ENCODE data around the gene SH3GL1.
"Not testable (repeated sequence)": the region's sequence is repeated elsewhere in the genome, so short reads cannot be mapped to it uniquely, and the experiment has no call there.

Gene SH3GL1

DNA sequence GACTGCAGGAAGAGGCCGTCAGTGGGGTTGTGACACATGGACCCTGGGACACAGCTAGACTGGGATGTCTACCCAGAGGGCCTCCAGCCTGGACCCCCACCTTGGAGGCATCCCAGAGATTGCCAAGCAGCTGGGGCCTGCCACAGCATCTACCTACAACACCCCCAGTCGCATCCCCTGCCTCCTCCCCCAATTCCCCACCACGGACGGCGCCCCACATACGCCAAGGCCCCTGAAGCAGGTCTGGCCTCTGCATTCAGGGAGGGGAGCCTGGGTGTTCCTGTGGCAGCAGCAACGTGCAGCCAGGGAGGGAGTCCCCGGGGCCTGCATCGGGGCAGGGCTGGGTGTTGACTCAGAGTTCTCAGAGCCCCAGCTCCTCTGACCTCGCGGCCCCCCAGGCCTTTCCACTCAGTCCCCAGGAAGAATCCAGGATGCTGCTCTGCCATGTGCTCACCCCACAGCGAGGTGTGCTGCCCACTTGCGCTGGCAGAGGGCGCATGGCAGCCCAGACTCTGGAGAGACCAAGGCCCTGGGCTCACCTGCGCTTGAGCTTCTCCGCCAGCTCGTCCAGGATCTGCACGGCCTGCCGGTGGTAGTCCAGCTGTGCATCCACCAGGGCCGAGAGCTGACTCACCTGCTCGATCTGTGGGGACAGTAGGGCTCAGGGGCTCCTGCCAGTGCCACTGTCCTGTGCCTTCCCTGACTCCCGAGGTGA lies 37.4 kb downstream of the SH3GL1 start:
- no peak for DNase-seq

DNA sequence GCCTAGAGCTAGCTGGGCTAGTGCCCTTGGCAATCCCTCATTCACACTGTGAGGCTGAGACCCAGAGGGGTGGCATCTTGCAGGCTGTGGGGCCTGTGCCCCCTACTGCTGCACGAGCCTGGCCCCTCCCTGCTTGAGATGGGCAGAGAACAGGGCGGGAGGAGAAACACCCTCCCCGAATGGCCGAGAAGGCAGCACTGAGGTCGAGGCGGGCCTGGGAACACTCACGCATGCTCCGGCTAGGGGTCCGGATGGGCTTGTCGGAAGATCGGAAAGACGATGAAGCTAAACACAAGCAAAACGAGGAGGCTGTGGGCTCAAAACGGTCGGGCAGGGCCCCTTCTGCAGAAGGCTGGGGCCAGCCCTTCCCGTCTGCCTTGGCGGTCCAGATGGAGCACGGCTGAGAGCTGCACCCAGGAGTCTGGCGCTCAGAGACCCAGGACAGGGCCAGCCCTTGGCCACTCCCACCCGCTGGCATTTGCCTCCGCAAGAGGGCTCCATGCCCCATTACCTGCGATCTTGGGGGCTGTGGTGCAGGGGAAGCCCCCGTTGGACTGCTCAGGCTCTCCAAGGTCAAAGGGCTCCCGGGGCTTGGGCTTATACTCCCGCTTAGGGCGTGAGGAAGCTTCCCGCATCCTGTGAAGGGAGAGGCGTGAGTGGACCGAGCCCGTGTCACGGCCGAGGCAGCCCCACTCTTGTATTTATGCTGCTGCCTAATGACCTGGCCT lies 38.1 kb downstream of the SH3GL1 start:
- DNase-seq, result no peak

DNA sequence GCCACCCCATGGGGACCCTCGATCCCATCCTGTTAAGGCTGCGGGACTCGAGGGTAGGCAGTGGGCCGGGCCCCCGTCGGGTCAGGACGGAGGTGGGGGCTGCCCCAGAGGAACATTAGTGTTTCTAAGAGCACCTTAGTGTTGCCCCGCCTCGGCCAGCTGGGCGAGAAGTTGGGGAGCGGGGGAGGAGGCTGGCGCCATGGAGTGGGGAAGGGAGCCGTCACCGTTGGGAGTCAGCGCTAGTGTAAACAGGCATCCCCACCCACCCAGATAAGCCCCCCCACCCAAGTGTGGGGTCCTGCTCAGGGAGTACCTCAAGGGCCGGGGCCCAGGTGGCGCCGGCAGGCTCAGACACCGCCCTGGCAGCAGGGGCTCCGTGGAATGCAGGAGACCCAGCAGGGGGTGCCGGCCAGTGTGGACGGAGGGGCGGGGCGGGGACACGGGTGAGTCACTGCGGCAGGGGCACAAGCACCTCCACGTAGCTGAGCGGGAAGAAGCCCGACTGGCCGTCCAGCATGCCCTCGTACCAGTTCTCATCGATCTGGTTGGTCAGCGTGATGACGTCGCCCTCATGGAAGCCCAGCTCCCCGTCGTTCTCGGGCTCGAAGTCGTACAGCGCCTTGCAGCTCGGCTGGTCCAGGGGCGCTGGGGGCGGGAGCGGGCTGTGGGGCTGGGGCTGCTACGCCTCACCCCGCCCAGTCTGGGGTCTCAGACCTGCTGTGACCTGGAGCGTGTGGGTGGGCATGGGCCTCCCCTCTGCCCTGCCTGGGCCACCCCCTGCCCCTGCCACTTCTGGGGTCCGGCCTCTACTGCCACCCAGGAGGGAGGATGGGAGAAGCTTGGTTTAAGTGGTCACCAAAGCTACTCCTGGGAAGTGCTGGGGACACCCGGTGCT lies 38.9 kb downstream of the SH3GL1 start:
- no peak for DNase-seq

DNA sequence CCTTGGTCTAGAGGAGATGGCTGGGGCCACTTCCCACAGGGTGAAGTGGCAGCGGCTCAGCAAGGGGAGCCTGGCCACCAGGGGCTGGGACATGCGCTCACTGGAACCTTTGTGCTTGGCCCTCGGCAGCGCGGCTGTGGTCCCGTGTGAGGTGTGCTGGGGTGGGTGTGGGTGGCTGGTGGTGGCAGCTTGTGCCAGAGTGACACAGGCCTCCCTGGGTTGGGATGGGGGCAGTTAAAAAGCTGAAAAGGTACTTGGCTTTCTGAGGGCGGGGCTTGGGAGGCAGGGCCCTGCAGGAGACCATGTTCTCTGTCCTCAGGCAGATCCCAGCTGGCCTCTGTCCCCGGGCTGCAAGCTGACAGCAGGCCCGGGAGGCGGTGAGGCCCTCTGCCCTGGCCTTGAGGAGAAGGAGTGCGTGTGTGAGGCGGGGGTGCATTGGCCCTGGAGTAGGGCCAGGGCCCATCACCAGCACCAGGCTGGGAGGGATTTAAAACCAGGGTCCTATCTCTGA lies 39.7 kb downstream of the SH3GL1 start:
- no peak for DNase-seq

DNA sequence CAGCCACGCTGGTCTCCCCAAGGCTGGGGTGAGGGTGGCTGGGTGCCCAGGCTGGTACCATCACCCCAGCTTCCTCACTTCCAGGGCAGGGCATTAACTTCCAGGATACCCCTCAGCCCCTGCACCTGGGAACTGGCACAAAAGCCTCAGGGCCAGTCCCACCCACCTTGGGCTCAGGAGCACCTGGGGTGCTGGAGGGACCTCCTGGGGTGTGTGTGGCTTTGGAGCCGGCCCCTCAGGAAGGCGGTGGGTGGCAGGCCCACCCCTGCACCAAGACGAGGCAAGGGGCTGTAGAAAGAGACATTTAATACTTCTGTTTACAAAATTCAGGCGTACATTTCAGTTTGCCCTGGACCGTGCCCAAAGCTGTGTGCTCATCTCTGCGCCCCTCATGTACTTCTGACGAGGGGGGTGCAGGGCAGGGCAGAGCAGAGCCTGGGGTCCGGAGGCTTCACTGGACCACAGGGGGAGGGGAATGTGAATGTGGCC lies 40.2 kb downstream of the SH3GL1 start:
- DNase-seq, result no peak

DNA sequence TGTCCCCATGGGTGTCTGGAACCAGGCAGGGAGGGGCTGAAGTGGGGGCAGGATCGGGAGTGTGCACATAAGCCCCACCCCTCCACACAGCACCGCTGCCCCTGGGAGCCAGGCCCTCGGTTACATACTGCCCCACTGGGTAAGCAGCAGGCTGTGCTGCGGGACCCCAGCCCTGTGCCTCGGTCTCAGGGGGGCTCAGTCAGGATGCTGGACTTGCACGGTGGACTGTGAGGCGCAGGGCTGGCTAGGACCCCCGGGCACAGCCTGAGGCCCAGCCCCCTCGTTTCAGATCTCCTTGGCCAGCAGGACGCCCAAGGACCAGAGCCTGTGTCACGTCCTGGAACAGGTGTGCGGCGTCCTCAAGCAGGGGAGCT lies 40.7 kb downstream of the SH3GL1 start:
- DNase-seq, result no peak

DNA sequence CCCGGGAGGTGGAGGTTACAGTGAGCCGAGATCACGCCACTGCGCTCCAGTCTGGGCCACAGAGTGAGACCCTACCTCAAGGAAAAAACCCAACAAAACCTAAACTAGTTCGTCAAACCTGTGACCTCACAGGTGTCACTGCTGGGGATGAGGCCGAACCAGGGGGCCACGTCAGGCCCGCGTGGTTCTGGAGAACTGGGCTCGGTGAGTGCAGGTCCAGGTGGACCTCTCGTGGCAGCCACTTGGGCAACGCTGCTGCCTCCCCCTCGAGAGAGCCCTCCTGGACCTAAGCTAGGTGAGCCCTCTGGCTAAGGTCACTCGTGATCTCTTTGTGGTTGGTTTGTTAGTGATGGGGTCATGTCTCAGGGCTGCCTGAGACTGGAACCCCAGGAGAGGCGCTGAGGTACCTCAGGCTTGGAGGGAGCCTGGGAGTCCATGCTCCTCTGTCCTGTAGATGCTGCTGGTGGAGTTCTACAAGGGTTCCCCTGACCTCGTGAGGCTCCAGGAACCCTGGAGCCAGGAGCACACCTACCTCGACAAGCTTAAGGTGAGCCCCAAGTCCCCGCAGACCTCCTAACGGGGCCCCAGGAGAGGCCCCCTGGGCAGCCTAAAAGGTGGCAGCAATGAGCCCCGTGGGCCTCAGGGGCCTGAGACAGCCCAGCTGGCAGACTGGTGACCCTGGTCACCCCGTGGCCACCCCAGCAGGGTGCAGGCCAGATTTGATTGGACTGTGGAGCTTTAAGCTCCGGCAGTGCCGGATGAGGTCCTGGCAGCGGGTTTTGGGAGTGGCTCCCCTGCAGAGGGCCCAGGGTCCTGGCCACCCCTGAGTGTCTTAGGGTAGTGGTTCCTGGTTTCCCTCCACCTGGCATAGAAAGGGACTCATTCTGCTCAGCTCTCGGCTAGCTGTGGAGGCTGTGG lies 41.4 kb downstream of the SH3GL1 start:
- DNase-seq, result no peak

DNA sequence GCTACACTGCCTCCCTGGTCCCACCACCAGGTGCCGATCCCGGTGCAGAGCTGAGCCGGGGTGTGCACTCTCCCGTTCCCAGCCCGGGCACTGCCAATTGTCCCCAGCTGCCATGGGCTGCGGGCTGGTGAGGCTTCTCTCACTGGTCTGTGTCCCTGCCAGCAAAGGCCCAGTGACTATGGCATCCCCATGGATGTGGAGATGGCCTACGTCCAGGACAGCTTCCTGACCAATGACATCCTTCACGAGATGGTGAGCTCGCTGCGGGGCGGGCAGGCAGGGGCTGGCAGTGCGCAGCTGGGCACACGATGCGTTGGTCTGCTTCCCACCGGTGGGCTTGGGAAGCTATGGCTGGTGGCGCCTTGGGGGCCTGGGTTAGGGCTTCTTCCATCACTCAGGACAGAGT lies 42.4 kb downstream of the SH3GL1 start:
- no peak for DNase-seq

DNA sequence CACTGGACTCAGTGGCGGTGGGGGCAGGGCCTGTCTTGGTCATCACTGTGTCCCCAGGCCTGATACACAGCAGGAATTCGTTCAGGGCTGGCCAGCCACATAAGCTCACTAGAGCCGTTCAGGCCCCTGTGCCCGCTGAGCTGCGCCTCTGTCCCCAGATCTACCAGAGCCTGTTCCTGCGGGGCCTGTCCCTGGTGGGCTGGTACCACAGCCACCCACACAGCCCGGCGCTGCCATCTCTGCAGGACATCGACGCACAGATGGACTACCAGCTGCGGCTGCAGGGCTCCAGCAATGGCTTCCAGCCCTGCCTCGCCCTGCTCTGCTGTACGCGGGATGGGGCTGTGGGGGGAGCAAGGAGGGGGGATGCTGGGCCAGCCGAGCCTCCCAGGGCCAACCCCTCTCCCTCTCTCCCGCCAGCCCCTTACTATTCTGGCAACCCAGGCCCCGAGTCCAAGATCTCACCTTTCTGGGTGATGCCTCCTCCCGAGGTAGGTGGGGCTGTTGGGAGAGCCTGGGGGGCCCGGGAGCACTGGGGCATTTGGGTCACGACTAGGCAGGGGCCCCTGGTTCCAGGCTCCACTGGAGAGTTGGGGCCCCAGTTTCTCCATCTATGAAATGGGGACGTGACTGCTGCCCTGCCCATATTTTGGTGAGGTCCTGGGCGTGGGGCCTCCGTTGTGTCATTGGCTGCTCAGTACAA lies 43.1 kb downstream of the SH3GL1 start:
- DNase-seq, result no peak

DNA sequence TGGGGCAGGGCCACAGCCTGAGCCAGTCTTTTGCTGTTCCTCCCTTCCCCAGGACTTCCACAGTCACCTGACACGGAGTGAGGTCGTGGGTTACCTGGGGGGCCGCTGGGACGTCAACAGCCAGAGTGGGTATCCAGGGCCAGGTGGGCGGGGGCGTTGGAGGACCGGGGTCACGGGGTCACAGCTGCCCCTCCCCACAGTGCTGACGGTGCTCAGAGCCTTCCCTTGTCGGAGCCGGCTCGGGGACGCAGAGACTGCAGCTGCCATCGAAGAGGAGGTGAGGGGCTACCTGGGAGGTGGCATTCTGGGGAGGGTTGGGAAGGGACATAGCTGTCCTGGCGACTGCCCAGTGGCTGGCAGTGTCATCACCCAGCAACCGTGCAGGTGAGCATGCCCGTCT lies 45.5 kb downstream of the SH3GL1 start:
- no peak for DNase-seq

DNA sequence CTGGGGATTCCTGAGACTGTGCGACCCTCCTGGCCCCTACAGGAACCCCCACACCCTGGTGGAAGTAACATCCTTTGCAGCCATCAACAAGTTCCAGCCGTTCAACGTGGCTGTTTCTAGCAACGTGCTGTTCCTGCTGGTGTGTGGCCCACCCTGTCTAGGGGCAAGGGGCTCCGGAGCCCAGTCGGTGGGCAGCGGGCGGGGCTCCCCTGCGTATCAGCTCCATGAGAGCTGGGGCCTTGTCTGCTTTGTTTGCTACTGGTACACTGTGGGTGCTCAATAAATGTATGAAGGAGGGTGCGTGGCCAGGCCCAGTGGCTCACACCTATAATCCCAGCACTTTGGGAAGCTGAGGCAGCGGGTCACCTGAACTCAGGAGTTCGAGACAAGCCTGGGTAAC lies 46.1 kb downstream of the SH3GL1 start:
- no peak for DNase-seq

DNA sequence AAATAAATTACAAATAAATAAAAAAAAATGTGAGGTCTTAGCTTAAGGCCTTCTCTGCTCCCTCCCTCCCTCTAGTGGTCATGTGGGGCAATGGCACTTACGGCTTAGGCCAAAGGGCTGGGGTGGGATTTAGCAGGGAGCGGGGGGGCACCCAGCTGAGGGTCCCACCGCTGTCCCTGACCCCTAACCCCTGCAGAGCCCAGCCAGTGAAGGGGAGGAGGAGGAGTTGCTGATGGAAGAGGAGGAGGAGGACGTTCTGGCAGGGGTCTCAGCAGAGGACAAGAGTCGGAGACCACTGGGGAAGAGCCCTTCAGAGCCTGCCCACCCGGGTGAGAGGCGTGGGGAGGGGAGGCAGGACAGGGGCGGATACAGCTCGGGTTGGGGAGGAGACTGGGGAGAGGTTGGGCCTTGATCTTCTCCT lies 47.6 kb downstream of the SH3GL1 start:
- DNase-seq, result peak; percentile 83

DNA sequence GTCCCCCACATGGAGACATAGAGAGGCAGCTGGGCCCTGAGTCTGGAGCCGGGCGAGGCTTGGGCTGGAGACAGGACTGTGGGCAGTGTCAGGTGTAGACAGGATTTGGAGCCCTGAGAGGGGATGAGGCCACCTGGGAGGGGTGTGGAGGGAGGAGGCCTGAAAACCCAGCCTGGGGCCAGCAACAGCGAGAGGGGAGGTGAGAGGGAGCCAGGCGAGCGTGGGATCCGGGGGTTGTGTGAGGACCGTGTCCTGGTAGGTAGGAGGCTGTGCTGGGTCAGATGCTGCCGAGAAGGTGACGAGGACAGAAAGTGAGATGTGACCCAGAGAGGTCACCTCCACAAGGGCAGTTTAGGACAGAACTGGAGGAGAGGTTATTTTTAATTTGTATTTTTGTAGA lies 49.6 kb downstream of the SH3GL1 start:
- DNase-seq, result no peak

DNA sequence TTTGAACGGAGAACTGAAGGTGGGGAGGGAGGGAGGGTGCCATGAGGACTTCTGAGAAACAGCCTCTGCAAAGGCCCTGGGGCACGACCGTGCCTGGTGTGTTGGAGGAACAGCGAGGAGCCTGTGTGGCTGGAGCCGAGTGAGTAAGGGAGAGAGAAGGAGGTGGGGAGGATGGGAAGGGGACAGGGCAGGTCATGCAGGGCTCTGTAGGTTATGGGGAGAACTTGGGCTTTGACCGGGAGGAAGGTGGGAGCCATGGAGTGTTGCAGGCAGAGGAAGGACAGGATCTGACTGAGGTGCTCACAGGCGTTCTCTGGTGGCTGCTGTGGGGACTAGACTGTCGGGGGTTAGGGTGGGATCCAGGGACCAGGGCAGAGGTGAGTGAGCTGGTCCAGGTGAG lies 50.2 kb downstream of the SH3GL1 start:
- no peak for DNase-seq

DNA sequence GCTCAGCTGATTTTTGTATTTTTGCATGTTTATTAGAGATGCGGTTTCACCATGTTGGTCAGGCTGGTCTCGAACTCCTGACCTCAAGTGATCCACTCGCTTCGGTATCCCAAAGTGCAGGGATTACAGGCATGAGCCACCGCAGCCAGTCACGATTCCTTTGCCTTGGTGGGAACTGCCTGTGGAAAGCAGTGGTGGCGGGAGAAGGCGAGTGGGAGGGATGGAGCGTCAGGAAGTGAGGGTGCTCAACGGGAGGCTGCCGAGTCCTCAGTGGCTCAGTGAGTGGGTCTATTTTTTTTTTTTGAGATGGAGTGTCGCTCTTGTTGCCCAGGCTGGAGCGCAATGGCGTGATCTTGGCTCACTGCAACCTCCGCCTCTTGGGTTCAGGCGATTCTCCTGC lies 51.1 kb downstream of the SH3GL1 start:
- DNase-seq, result not testable (repeated sequence)

DNA sequence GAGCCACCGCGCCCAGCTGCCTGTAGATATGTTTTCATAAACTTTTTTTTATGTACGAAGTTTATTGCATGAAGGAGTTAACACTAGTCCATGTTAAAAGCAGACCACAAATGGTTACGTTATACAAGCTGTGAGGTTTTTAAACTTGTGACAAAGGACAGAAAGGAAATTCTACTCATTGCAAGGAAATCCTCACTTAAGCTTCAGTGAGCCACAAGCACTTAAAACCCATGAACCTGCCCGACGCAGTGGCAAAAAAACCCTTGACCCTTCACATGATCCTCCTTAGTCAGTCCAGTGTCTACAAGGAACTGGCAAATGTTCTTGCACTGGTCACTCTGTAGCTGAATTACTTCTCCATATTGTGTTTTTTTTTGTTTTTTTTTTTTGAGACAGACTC lies 52.8 kb downstream of the SH3GL1 start:
- DNase-seq, result no peak

DNA sequence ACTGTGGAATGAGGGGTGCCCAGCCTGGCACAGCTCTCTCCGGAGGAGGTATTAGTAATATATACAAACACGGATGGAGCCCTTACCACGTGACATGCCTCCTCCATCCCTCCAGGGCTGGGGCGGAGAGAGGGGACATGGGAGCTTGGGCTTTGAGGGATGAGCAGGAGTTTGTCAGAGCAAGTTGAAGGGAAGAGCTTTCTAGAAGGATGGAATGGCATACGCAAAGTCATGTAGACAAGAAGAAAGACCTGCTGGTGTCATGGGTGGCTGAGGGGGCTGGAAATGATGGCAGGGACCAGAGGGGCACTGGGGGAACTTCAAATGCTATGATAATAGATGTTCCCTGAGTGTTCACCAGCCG lies 54.3 kb downstream of the SH3GL1 start:
- no peak for DNase-seq

DNA sequence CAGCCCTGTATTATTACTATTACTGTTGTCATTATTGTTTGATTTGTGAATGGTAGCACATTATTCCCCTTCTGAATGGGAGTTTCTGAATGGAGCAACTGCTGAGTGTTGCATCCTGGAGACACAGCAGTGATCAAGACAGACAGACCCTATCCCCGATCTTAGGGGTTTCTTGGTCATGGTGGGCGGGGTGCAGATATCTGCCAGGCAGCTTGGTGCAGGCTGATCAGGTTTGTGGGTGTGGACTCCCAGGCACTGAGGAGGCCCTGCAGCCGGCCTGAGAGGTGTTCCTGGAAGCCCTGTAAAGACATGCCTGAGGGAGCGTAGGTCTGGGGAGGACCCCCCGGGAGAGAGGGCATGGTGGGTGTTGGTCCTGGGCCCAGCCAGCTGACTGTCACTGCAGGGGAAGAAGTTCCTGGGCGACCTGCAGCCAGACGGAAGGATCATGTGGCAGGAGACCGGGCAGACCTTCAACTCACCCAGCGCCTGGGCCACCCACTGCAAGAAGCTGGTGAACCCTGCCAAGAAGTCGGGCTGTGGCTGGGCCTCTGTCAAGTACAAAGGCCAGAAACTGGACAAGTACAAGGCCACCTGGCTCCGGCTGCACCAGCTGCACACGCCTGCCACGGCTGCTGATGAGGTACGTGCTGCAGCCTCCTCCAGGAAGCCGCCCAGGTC lies 54.9 kb downstream of the SH3GL1 start:
- DNase-seq, result peak; percentile 54

DNA sequence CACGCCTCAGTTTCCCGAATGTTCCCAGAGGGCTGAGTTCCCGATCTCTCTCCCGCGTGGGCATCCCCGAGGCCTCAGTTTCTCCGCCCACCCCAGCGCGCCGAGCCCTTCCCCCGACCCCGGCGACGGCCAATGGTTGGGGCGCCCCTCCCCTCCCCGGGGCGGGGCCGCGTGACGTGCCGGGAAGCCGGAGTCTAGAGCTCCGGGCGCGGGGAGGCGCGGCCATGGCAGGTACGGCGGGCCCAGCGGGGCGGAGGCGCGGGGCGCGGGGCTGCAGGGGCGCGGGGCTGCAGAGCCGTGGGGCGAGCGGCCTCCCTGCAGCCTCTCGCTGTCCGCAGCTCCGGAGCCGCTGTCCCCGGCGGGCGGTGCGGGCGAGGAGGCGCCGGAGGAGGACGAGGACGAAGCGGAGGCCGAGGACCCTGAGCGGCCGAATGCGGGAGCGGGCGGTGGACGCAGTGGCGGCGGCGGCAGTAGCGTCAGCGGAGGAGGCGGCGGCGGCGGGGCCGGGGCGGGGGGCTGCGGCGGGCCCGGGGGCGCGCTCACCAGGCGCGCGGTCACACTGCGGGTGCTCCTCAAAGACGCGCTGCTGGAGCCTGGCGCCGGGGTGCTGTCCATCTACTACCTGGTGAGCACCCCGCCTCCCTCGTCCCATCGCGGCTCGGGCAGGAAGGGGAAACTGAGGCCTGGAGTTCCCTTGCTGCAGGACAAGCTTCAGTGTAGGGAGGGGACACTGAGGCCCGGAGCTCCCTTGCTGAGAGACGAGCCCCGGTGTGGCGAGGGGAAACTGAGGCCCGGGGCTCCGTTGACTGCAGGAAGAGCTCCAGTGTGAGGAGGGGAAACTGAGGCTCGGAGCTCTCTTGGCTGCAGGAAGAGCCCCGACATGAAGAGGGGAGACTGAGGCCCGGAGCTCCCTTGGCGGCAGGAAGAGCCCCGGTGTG lies 56.7 kb downstream of the SH3GL1 start, which contains the start of gene MPND:
Gene MPND (plus strand): TSS at position 193 of the 938 bp plus-strand sequence. CDS start 32 bp downstream, at position 225.
- peak; percentile 95 for DNase-seq

Data from hematopoietic multipotent progenitor cell treated with erythropoietin and hydrocortisone succinate and interleukin-3 and kit ligand, for 4 days (in vitro differentiated cells).